GM20000 (cell line): ENCODE data around the gene ZC3H6.

ENCODE experiments used
- DNase-seq: peaks from one replicate; pipeline ENCODE4 v3.0.0; 2012; ENCODE audit warnings: low spot score
- TF ChIP-seq, protein P1 (sequence below): IDR thresholded peaks from 2 replicates; pipeline ENCODE4 v1.5.1; 2012; ENCODE audit warnings: mild to moderate bottlenecking, control low read depth; ENCODE audit errors: extremely low read depth, missing control alignments

ZC3H6 gene, protein sequence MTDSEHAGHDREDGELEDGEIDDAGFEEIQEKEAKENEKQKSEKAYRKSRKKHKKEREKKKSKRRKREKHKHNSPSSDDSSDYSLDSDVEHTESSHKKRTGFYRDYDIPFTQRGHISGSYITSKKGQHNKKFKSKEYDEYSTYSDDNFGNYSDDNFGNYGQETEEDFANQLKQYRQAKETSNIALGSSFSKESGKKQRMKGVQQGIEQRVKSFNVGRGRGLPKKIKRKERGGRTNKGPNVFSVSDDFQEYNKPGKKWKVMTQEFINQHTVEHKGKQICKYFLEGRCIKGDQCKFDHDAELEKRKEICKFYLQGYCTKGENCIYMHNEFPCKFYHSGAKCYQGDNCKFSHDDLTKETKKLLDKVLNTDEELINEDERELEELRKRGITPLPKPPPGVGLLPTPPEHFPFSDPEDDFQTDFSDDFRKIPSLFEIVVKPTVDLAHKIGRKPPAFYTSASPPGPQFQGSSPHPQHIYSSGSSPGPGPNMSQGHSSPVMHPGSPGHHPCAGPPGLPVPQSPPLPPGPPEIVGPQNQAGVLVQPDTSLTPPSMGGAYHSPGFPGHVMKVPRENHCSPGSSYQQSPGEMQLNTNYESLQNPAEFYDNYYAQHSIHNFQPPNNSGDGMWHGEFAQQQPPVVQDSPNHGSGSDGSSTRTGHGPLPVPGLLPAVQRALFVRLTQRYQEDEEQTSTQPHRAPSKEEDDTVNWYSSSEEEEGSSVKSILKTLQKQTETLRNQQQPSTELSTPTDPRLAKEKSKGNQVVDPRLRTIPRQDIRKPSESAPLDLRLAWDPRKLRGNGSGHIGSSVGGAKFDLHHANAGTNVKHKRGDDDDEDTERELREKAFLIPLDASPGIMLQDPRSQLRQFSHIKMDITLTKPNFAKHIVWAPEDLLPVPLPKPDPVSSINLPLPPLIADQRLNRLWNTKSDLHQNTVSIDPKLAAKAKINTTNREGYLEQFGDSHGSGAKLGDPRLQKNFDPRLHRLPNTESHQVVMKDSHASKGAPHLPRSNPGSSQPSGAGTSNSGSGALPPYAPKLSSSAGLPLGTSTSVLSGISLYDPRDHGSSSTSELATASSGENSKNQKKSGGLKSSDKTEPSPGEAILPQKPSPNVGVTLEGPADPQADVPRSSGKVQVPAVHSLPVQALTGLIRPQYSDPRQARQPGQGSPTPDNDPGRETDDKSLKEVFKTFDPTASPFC

DNA sequence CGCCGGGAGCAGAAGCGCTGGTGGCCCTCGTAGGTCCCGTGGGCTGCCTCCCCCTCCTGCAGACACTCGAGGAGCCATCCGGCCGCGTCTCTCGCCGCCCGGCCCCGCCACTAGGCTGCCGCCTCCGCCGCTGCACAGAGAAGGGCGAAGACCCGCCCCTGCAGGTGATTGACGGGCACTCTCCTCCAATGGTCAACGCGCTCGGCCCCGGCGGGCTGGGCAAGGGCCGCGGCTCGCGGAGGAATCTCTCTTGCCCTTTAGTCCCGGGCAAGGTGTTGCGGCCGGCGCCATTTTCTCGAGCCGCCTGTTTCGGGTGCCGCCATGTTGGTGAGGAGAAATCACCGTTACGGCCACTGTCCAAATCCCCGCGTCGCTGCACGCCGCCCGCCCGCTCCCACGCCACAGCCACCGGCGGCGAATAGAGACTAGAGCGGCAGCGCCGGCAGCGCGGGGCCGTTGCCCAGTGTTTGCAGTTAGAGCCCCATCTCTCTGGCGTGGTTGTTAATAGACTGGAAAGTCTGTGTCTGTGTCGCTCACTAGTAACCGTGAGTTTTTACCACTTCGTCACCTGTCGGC, at the start of gene ZC3H6:
ZC3H6 (plus strand) TSS at position 287 of the 576 bp plus-strand sequence. CDS start 398 bp downstream, outside the sequence.
- TF ChIP-seq, protein P1, sequence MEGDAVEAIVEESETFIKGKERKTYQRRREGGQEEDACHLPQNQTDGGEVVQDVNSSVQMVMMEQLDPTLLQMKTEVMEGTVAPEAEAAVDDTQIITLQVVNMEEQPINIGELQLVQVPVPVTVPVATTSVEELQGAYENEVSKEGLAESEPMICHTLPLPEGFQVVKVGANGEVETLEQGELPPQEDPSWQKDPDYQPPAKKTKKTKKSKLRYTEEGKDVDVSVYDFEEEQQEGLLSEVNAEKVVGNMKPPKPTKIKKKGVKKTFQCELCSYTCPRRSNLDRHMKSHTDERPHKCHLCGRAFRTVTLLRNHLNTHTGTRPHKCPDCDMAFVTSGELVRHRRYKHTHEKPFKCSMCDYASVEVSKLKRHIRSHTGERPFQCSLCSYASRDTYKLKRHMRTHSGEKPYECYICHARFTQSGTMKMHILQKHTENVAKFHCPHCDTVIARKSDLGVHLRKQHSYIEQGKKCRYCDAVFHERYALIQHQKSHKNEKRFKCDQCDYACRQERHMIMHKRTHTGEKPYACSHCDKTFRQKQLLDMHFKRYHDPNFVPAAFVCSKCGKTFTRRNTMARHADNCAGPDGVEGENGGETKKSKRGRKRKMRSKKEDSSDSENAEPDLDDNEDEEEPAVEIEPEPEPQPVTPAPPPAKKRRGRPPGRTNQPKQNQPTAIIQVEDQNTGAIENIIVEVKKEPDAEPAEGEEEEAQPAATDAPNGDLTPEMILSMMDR = no peak
- DNase-seq = peak; percentile 98

DNA sequence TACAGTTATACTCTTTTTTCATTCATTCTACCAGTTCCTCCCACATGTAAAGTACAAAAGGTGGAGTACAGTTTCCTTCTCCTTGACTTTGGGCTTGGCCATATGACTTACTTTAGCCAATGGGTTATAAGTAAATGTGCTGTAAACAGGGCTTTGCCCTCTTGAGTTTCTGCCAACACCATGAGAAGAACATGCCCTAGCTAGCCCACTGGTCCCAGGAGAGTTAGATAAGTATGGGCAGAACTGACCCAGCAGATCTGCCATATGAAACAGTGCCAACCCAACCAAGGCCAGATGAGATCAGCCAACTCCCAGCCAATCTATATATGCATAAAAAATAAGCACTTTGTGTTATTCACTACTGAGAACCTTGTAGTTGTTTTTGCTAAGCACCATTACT, 46.0 kb upstream of the ZC3H6 start:
- DNase-seq = no peak
- TF ChIP-seq, protein P1 = no peak

DNA sequence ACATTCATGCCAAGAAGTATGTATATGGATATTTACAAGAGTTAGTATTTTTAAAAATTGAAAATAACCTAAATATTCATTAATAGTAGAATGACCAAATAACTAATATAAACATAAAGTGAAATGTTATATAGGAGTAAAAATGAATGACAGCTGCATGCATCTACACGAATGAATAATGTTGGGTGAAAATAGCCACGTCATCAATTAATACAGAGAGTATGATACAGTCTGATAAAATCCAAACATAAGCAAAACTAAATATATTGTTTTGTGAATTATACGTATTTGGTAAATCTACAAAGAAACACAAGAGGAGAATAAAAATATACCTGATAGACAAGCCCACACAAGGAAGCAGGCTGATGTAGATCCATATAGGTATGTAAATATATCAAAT, 45.0 kb upstream of the ZC3H6 start:
- DNase-seq = no peak
- TF ChIP-seq, protein P1 = no peak

DNA sequence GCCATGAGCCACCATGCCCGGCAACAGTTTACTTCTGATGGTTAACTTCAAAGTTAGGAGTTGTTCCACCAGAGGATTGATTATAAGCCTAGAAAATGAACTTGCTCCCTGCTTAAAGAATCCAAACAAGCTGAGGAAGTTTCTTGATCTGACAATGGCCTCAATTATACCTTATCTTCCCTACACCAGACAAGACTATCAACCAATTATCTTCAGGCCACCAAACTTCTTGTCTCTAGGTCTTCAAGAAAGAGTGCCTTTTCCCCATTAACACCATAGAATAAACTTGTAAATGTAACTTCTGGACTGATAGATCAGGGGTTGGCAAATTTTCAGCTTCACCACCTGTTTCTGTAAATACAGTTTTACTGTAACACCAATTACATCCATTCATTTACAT, 35.5 kb upstream of the ZC3H6 start:
- DNase-seq = no peak
- TF ChIP-seq, protein P1 = no peak

DNA sequence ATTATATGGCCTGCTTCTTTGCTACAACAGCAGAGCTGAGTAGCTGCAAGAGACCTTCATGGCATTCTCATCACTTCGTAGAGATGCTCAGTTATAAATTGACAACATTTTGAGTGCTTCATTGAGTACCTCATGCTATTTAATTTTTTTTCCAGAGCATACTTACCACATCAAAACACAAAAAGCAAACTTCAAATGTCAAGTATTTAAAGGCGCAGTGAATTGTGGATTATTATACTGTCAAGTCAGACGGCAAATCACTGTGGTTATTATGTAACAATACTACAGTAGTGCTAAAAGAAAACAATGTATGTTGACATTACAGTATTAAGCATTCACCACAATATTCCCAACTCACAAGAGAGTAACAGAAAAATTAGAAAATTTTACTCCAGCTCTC, 33.0 kb upstream of the ZC3H6 start:
- TF ChIP-seq, protein P1 = no peak
- DNase-seq = no peak

DNA sequence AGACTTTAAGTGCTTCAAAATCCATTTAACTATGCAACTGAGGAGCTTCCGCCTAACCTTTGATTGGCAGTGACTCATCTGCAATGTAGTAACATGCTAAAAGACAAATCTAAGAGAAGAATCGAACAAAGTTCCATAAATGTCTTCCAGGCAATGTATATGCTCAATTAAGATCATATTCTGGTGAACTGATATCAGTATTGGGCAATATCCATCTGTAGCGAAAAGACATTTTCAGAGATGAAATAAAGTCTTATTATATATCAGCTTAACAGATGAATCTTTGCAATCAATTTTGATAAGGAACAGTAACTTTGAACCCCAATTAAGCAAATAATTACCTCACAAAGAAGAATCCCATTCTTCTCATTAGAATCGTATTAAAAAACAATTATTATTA, 32.2 kb upstream of the ZC3H6 start:
- TF ChIP-seq, protein P1 = no peak
- DNase-seq = no peak
